ENCODE results near the gene PPP6C. TPM values are rescaled to one million over a fixed set of nuclear protein-coding genes. Genes with fewer than 3 reads are reported as not detected.

Gene PPP6C
- total RNA-seq, 1 experiment from 2014 or later = 41.2 TPM

DNA sequence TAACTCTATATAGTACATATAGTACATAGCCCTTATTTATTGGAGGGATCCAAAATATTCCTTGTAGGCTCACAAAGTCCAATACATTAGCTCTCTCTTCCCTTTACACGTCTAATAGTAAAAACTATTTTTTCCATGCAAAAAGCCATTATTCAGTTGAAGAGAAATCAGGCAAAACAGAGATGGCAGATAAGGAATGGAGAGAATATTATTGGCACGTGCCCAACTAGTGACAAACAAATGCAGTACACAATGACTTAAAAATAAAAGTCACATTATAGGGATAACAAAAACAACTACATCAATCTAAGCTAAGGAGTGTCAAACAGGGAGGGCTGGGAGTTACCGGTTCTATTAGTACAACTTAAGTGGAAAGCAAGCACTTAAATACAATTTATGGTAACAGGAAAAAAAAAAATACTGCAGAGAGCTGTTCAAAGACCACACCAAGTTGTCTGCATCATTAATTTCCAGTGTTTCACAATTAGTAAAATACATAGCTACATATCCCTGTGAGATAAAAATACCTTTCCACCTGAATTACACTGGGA, 42.1 kb downstream of the PPP6C start:
- ChIA-PET CTCF (no interaction called here), POLR2A (no interaction called here)
- no peaks in the 10 kb centered on the region for H3K4me1 ChIP-seq
- Mint-ChIP-seq H3K36me3 (ENCODE audit: insufficient read depth, unreplicated experiment) (peaks cover 50% of the 10 kb centered on the region), H3K4me3 (ENCODE audit: unreplicated experiment) (no peak overlapping the region), H3K9me3 (ENCODE audit: unreplicated experiment) (no peaks in the 10 kb centered on the region), H3K4me1 (ENCODE audit: low read depth, unreplicated experiment) (no peaks in the 10 kb centered on the region), H3K27me3 (ENCODE audit: insufficient read depth, unreplicated experiment) (no peaks in the 10 kb centered on the region), H3K27ac (ENCODE audit: unreplicated experiment) (no peak overlapping the region)
- H3K36me3 ChIP-seq (ENCODE audit: control insufficient read depth, insufficient read depth, low read length) = no peaks in the 10 kb centered on the region; the same call in none of the 2 replicates
- no peak for DNase-seq
- TF ChIP-seq, protein P1, sequence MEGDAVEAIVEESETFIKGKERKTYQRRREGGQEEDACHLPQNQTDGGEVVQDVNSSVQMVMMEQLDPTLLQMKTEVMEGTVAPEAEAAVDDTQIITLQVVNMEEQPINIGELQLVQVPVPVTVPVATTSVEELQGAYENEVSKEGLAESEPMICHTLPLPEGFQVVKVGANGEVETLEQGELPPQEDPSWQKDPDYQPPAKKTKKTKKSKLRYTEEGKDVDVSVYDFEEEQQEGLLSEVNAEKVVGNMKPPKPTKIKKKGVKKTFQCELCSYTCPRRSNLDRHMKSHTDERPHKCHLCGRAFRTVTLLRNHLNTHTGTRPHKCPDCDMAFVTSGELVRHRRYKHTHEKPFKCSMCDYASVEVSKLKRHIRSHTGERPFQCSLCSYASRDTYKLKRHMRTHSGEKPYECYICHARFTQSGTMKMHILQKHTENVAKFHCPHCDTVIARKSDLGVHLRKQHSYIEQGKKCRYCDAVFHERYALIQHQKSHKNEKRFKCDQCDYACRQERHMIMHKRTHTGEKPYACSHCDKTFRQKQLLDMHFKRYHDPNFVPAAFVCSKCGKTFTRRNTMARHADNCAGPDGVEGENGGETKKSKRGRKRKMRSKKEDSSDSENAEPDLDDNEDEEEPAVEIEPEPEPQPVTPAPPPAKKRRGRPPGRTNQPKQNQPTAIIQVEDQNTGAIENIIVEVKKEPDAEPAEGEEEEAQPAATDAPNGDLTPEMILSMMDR (IDR thresholded peaks at IDR 0.05; ENCODE audit: insufficient read depth in 1 of 2, low read depth in 1 of 2, low read length in 1 of 2, severe bottlenecking in 1 of 2, unreplicated experiment in 1 of 2) = no peak
- H3K4me3 ChIP-seq (ENCODE audit: low read depth, low read length) = no peak overlapping the region
- no TSS peak for BruUV-seq (replicated peaks)
- intact Hi-C loops (cut with micrococcal nuclease; ENCODE audit: unreplicated experiment) = no loop called here
- no peaks in the 10 kb centered on the region for H3K9me3 ChIP-seq
- H3K27me3 ChIP-seq (replicated peaks; ENCODE audit: control insufficient read depth, insufficient read depth, low read length) = no peaks in the 10 kb centered on the region

DNA sequence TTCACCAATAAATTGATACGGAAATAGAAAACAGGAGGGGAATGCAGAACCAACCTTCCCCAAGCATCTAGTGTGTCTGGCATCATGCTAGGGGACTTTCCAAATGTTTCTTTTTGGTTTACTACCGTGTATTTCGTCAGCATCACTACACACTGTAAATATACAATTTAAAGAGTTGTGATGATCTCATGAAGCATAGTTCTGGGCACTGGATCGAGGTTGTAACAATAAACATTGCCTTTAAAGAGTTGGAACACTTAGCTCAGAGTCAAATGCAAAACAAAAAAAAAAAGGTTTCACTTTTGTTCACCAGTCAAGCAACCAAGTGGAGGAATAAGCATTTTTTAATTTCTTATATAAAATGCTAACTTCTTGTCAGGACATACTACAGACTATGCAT, 43.4 kb downstream of the PPP6C start:
- Mint-ChIP-seq H3K9me3 (ENCODE audit: unreplicated experiment) (no peaks in the 10 kb centered on the region), H3K36me3 (ENCODE audit: insufficient read depth, unreplicated experiment) (peaks cover 41% of the 10 kb centered on the region), H3K4me3 (ENCODE audit: unreplicated experiment) (no peak overlapping the region), H3K27ac (ENCODE audit: unreplicated experiment) (no peak overlapping the region), H3K4me1 (ENCODE audit: low read depth, unreplicated experiment) (no peaks in the 10 kb centered on the region), H3K27me3 (ENCODE audit: insufficient read depth, unreplicated experiment) (no peaks in the 10 kb centered on the region)
- Histone ChIP-seq H3K4me1 (no peaks in the 10 kb centered on the region), H3K9me3 (no peaks in the 10 kb centered on the region), H3K4me3 (ENCODE audit: low read depth, low read length) (no peak overlapping the region), H3K27me3 (replicated peaks; ENCODE audit: control insufficient read depth, insufficient read depth, low read length) (no peaks in the 10 kb centered on the region), H3K36me3 (ENCODE audit: control insufficient read depth, insufficient read depth, low read length) (no peaks in the 10 kb centered on the region; the same call in none of the 2 replicates)
- CTCF ChIA-PET = no interaction called here
- no peak for DNase-seq
- TF ChIP-seq, protein P1 (IDR thresholded peaks at IDR 0.05; ENCODE audit: insufficient read depth in 1 of 2, low read depth in 1 of 2, low read length in 1 of 2, severe bottlenecking in 1 of 2, unreplicated experiment in 1 of 2) = no peak
- no TSS peak for BruUV-seq (replicated peaks)
- intact Hi-C loops (cut with micrococcal nuclease; ENCODE audit: unreplicated experiment) = no loop called here
- POLR2A ChIA-PET = interaction anchor here (0.7 kb wide), 1 partner anchor 1636 kb away, joined by 4 read pairs; no protein-coding TSS in a partner anchor

DNA sequence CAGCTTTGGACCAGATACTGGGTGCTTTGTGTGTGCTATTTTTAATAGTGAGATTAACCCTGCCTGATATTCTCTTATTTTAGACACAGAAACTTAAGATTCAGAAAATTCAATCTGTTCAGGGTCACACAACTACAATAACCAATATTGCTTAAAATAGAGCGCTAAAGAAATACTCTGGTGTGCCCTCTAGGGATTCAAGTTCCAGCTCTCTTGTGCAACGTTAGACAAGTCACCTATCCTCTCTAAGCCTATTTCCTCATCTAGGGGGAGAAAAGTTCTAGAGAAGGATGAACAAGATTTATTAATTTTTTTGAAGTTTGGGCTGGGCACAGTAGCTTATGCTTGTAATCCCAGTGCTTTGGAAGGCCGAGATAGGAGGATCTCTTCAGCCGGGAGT, 44.2 kb downstream of the PPP6C start:
- Mint-ChIP-seq H3K4me1 (ENCODE audit: low read depth, unreplicated experiment) (no peaks in the 10 kb centered on the region), H3K9me3 (ENCODE audit: unreplicated experiment) (no peaks in the 10 kb centered on the region), H3K27ac (ENCODE audit: unreplicated experiment) (no peak overlapping the region), H3K36me3 (ENCODE audit: insufficient read depth, unreplicated experiment) (peaks cover 33% of the 10 kb centered on the region), H3K4me3 (ENCODE audit: unreplicated experiment) (no peak overlapping the region), H3K27me3 (ENCODE audit: insufficient read depth, unreplicated experiment) (no peaks in the 10 kb centered on the region)
- TF ChIP-seq, protein P1 (IDR thresholded peaks at IDR 0.05; ENCODE audit: insufficient read depth in 1 of 2, low read depth in 1 of 2, low read length in 1 of 2, severe bottlenecking in 1 of 2, unreplicated experiment in 1 of 2) = no peak
- H3K4me3 ChIP-seq (ENCODE audit: low read depth, low read length) = no peak overlapping the region
- no TSS peak for BruUV-seq (replicated peaks)
- H3K27me3 ChIP-seq (replicated peaks; ENCODE audit: control insufficient read depth, insufficient read depth, low read length) = no peaks in the 10 kb centered on the region
- CTCF ChIA-PET = no interaction called here
- no peaks in the 10 kb centered on the region; the same call in 1 of the 2 replicates for H3K36me3 ChIP-seq (ENCODE audit: control insufficient read depth, insufficient read depth, low read length)
- DNase-seq = no peak
- POLR2A ChIA-PET = no interaction called here
- H3K4me1 ChIP-seq = no peaks in the 10 kb centered on the region
- intact Hi-C loops (cut with micrococcal nuclease; ENCODE audit: unreplicated experiment) = no loop called here
- no peaks in the 10 kb centered on the region for H3K9me3 ChIP-seq
